CD4-positive, alpha-beta T cell treated with Interleukin-17A for 4 hours (primary cell): ENCODE measurements around the gene TMEM238.
"Not testable (repeated sequence)": the region's sequence is repeated elsewhere in the genome, so short reads cannot be mapped to it uniquely, and the experiment has no call there.

Experiments
- DNase-seq: peaks from one replicate; pipeline ENCODE4 v3.0.0-alpha.2; 2020; ENCODE audit warnings: mixed read lengths

The TMEM238 gene

GRCh38 chr19:55339105-55339888, 44.8 kb downstream of the TMEM238 start, which contains the start of gene KMT5C:
TSS of gene KMT5C (plus strand) at chr19:55339876. CDS start at chr19:55341937, 2,061 bp downstream.
- DNase-seq = peak; percentile 100

- no peak for DNase-seq
These were observed 48.0 kb downstream of the TMEM238 start for GRCh38 chr19:55336101-55336500.

GRCh38 chr19:55333870-55334269, 50.2 kb downstream of the TMEM238 start:
- no peak for DNase-seq

GRCh38 chr19:55329791-55330190, 54.3 kb downstream of the TMEM238 start:
- DNase-seq = not testable (repeated sequence)
